ENCODE results near the gene IQGAP2.

The IQGAP2 gene

GRCh38 chr5:76742583-76742982 is 339.5 kb downstream of the IQGAP2 start:
- no peak for TF ChIP-seq ZFP3 (CRISPR knock-in tag; IDR thresholded peaks at IDR 0.05)
- no peak for TF ChIP-seq ISL1 (CRISPR knock-in tag; IDR thresholded peaks at IDR 0.05)
- TF ChIP-seq RARB (CRISPR knock-in tag; IDR thresholded peaks at IDR 0.05) = no peak
- TF ChIP-seq POU6F1 (CRISPR knock-in tag; IDR thresholded peaks at IDR 0.05; ENCODE audit: borderline replicate concordance, low read depth) = no peak
- TF ChIP-seq CSDC2 (CRISPR knock-in tag; IDR thresholded peaks at IDR 0.05) = no peak
- TF ChIP-seq SNAI2 (CRISPR knock-in tag; IDR thresholded peaks at IDR 0.05) = no peak
- no peak for TF ChIP-seq TOX (CRISPR knock-in tag; IDR thresholded peaks at IDR 0.05; ENCODE audit: borderline replicate concordance)
- TF ChIP-seq, protein P1, sequence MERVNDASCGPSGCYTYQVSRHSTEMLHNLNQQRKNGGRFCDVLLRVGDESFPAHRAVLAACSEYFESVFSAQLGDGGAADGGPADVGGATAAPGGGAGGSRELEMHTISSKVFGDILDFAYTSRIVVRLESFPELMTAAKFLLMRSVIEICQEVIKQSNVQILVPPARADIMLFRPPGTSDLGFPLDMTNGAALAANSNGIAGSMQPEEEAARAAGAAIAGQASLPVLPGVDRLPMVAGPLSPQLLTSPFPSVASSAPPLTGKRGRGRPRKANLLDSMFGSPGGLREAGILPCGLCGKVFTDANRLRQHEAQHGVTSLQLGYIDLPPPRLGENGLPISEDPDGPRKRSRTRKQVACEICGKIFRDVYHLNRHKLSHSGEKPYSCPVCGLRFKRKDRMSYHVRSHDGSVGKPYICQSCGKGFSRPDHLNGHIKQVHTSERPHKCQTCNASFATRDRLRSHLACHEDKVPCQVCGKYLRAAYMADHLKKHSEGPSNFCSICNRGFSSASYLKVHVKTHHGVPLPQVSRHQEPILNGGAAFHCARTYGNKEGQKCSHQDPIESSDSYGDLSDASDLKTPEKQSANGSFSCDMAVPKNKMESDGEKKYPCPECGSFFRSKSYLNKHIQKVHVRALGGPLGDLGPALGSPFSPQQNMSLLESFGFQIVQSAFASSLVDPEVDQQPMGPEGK (CRISPR knock-in tag; IDR thresholded peaks at IDR 0.05; ENCODE audit: borderline replicate concordance) = no peak
- TF ChIP-seq, protein P2, sequence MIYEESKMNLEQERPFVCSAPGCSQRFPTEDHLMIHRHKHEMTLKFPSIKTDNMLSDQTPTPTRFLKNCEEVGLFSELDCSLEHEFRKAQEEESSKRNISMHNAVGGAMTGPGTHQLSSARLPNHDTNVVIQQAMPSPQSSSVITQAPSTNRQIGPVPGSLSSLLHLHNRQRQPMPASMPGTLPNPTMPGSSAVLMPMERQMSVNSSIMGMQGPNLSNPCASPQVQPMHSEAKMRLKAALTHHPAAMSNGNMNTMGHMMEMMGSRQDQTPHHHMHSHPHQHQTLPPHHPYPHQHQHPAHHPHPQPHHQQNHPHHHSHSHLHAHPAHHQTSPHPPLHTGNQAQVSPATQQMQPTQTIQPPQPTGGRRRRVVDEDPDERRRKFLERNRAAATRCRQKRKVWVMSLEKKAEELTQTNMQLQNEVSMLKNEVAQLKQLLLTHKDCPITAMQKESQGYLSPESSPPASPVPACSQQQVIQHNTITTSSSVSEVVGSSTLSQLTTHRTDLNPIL (CRISPR knock-in tag; IDR thresholded peaks at IDR 0.05; ENCODE audit: low read depth) = no peak
- TF ChIP-seq ZNF70 (CRISPR knock-in tag; IDR thresholded peaks at IDR 0.05) = no peak
- no peak for TF ChIP-seq ESRRG (CRISPR knock-in tag; IDR thresholded peaks at IDR 0.05)
- no peak for TF ChIP-seq ZC3H10 (CRISPR knock-in tag; IDR thresholded peaks at IDR 0.05)
- ATAC-seq = no peak

DNA sequence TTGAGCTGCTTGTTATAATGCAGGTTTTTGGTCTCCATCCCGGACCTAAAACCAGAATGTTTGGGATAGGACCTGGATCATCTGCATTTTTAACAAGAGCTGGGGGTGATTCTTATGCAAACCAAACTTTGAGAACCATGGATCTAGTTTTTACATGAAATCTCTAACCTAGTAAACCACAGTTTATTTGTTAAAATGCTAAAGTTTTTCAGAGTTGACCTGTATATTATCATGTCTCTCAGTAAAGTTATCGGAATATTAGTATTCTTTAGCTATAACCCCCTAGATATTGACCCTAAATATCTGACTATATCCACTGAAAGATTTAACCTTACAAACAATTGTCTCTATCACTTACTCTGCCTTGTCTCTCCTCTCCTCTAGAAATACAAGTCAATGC is 341.5 kb downstream of the IQGAP2 start:
- TF ChIP-seq ZNF70 (CRISPR knock-in tag; IDR thresholded peaks at IDR 0.05) (no peak), PPARA (CRISPR knock-in tag; IDR thresholded peaks at IDR 0.05; ENCODE audit: borderline replicate concordance) (no peak), ZFP3 (CRISPR knock-in tag; IDR thresholded peaks at IDR 0.05) (no peak)
- TF ChIP-seq, protein P2 (CRISPR knock-in tag; IDR thresholded peaks at IDR 0.05; ENCODE audit: low read depth) = no peak
- no peak for ATAC-seq

GRCh38 chr5:76745670-76746069 is 342.6 kb downstream of the IQGAP2 start:
- ATAC-seq = no peak
- no peak for TF ChIP-seq ISL1 (CRISPR knock-in tag; IDR thresholded peaks at IDR 0.05)
- no peak for TF ChIP-seq ZNF70 (CRISPR knock-in tag; IDR thresholded peaks at IDR 0.05)
- TF ChIP-seq ZFP30 (CRISPR knock-in tag; IDR thresholded peaks at IDR 0.05) = no peak
- TF ChIP-seq ZNF565 (CRISPR knock-in tag; conservative IDR thresholded peaks at IDR 0.05; ENCODE audit: low read depth) = no peak
- no peak for TF ChIP-seq SNAI2 (CRISPR knock-in tag; IDR thresholded peaks at IDR 0.05)
- TF ChIP-seq TCF4 (CRISPR knock-in tag; IDR thresholded peaks at IDR 0.05; ENCODE audit: borderline replicate concordance) = no peak
- TF ChIP-seq ZC3H10 (CRISPR knock-in tag; IDR thresholded peaks at IDR 0.05) = no peak
- TF ChIP-seq OSR1 (CRISPR knock-in tag; IDR thresholded peaks at IDR 0.05) = no peak
- TF ChIP-seq RARB (CRISPR knock-in tag; IDR thresholded peaks at IDR 0.05) = no peak
- TF ChIP-seq CSDC2 (CRISPR knock-in tag; IDR thresholded peaks at IDR 0.05) = no peak
- TF ChIP-seq ESRRG (CRISPR knock-in tag; IDR thresholded peaks at IDR 0.05) = no peak
- no peak for TF ChIP-seq POU6F1 (CRISPR knock-in tag; IDR thresholded peaks at IDR 0.05; ENCODE audit: borderline replicate concordance, low read depth)
- TF ChIP-seq PPARA (CRISPR knock-in tag; IDR thresholded peaks at IDR 0.05; ENCODE audit: borderline replicate concordance) = no peak
- TF ChIP-seq ZNF8 (CRISPR knock-in tag; IDR thresholded peaks at IDR 0.05) = no peak
- TF ChIP-seq, protein P1 (CRISPR knock-in tag; IDR thresholded peaks at IDR 0.05; ENCODE audit: borderline replicate concordance) = no peak
- TF ChIP-seq ZFP3 (CRISPR knock-in tag; IDR thresholded peaks at IDR 0.05) = no peak
- TF ChIP-seq CSRNP3 (CRISPR knock-in tag; IDR thresholded peaks at IDR 0.05) = no peak
- TF ChIP-seq, protein P2 (CRISPR knock-in tag; IDR thresholded peaks at IDR 0.05; ENCODE audit: low read depth) = no peak
- no peak for TF ChIP-seq BACH2 (CRISPR knock-in tag; IDR thresholded peaks at IDR 0.05; ENCODE audit: borderline replicate concordance)

Data from SK-N-SH treated with all-trans-retinoic acid at 6 μM for 48 hours (cell line).